B cell (primary cell): Measurements from ENCODE around the gene FJX1.

ENCODE experiments used
- CTCF ChIP-seq: fragments of 200-600 bp; IDR thresholded peaks from one replicate; pipeline ENCODE4 v1.8.0; 2022; ENCODE audit warnings: antibody characterized with exemption, mild to moderate bottlenecking
- EZH2 ChIP-seq: IDR thresholded peaks from 2 replicates; pipeline ENCODE4 v1.6.1; 2012; ENCODE audit warnings: borderline replicate concordance, low read depth, mild to moderate bottlenecking, moderate library complexity, low read length; ENCODE audit not compliant: insufficient read depth, poor library complexity, severe bottlenecking

GRCh38 chr11:35626501-35626900 is 8.2 kb downstream of the FJX1 start:
- TF ChIP-seq CTCF (no peak), EZH2 (no peak)
